Breast epithelium (tissue), 4 donors: ENCODE measurements around the gene PSMB5. TPM values are rescaled to one million over a fixed set of nuclear protein-coding genes. Genes with fewer than 3 reads are reported as not detected.
A peak's percentile ranks its signal among the peaks of the same experiment; 100 is the strongest.

Experiments
- DNase-seq, 2 donors: peaks; one replicate each; pipeline ENCODE4 v3.0.0-alpha.2; 2019; ENCODE audit warnings: low spot score in 2 of 2
- H3K27ac ChIP-seq, 2 donors: fragments of 200-600 bp; sonication (generic) in 1 of 2; one replicate each; pipeline ENCODE4 v1.5.1; 2016 to 2019; ENCODE audit warnings: mild to moderate bottlenecking in 1 of 2
- H3K27me3 ChIP-seq, 2 donors: fragments of 200-600 bp; sonication (generic) in 1 of 2; one replicate each; pipeline versions ENCODE4 v1.5.1 to v1.6.0; 2017 to 2019; ENCODE audit warnings: control low read depth in 1 of 2, mild to moderate bottlenecking in 1 of 2
- H3K36me3 ChIP-seq: fragments of 200-600 bp; one replicate; pipeline ENCODE4 v1.5.1; 2019
- H3K4me1 ChIP-seq, 2 donors: fragments of 200-600 bp; sonication (generic); one replicate each; pipeline ENCODE4 v1.5.1; 2016 to 2019; ENCODE audit warnings: control low read depth in 1 of 2
- H3K4me3 ChIP-seq, 3 donors: fragments of 200-600 bp; sonication (generic); 1 replicate in 2 of 3; 2 replicates in 1 of 3; pipeline ENCODE4 v1.5.1; 2016 to 2019; ENCODE audit warnings: mild to moderate bottlenecking in 3 of 3, moderate library complexity in 2 of 3
- H3K9me3 ChIP-seq, 2 donors: fragments of 200-600 bp; sonication (generic) in 1 of 2; one replicate each; pipeline ENCODE4 v1.5.1; 2016 to 2019; ENCODE audit warnings: control low read depth in 1 of 2
- CTCF ChIP-seq, 3 donors: fragments of 450-650 bp; IDR thresholded peaks; one replicate each; pipeline ENCODE4 v1.5.1; 2016 to 2017; ENCODE audit warnings: antibody characterized with exemption in 3 of 3, mild to moderate bottlenecking in 3 of 3, moderate library complexity in 3 of 3
- POLR2A ChIP-seq: fragments of 450-650 bp; IDR thresholded peaks from one replicate; pipeline ENCODE4 v1.6.1; 2016; ENCODE audit warnings: antibody characterized with exemption, mild to moderate bottlenecking, moderate library complexity
- POLR2AphosphoS5 ChIP-seq, 3 donors: sonication (generic); formaldehyde crosslinking; IDR thresholded peaks; one replicate each; pipeline ENCODE4 v1.6.1; 2017; ENCODE audit warnings: antibody characterized with exemption in 3 of 3
- intact Hi-C: fragments of 100-400 bp; cut with DNase I; formaldehyde crosslinking; loops from one replicate; pipeline ENCODE4 v1.15.1; 2023; ENCODE audit warnings: low total_unique reads
- total RNA-seq, 3 donors: library from RNA; depleted of rRNA; stranded (reverse); fragments of >200 nt; gene quantifications; one replicate each; pipeline ENCODE4 v1.1.0, GENCODE V29; 2016

Gene PSMB5
- total RNA-seq, 3 donors from 2014 or later = 120 to 144 (median 129) TPM

DNA sequence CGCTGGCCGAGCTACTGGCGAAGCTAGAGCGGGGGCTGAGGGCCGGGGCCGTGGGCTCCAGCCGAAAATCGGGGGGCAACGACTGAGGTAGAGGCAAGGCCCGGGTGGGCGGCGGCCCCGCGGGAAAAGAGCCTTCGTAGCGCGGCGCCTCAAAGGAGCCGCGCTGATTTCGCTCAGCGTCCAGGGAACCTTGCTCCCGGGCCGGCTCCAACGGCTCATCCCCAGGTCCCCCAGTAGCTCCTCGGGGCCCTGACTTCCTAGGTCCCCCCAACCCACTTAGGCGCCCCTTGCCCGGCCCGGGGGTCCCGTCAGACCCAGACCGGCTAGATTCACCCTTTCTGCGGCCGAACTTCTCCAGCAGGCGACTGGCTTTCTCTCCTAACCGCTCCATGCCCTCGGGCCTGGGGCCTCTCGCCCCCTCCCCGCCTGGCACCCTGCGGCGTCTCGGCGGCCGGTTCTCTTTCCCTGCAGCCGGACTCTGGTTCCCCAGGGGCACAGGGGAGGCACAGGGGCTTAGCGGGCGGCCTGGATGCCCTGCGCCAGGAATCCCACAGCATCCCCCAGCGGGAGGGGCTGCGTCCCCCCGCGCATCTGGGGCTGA lies 52.7 kb downstream of the PSMB5 start:
- Histone ChIP-seq H3K36me3 (no peaks in the 10 kb centered on the region), H3K27me3 (peaks cover 0 to 3% of the 10 kb centered on the region in 2 donors), H3K27ac (peak overlapping the region; percentile 88 to 90), H3K4me1 (peaks cover 5 to 22% of the 10 kb centered on the region in 2 donors), H3K4me3 (peak overlapping the region; percentile 67 to 96 (median 89)), H3K9me3 (no peaks in the 10 kb centered on the region)
- TF ChIP-seq POLR2AphosphoS5 (IDR thresholded peaks at IDR 0.05) = peak in 1 of 3 donors; percentile 2
- TF ChIP-seq POLR2A = no peak
- intact Hi-C loops = loop anchor here (1.0 kb wide), 1 partner anchor 71 kb away; no protein-coding TSS in a partner anchor
- DNase-seq = no peak

DNA sequence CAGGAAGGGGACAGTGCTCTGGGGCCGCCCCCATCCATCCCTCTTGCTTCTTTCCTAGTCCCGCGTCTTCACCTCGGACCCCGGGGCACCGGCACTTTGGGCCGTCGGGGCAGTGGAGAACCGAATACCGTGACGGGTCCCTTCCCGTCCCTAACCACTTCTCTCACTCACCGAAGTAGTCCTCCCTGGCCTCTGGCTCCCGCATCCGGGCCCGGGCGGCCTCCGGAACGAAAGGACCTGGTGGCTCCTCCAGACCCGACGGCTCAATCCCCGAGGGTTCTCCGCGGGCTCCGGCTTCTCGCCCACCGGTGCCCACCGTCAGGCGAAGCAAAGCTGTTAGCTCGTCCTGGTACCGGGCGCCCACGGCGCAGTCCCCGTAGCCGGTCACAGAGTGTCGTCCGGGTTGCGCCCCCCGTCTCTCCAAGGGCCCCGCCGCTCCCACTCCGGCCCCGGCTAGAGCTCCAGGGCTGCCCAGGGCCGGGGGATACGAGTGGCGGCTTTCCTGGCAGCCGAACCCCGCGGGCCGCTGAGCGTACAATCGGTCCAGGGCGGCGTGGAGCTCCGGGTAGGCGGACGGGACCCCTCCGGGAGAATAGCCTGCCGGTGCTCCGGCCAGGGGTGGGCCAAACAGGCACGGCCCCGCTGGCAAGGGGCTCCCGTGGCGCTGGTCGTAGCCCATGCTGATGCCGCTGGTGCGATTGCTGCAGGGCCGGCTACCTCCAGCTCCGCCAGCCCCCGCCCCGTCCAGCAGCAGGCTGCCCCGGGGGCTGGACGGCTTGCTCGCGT lies 53.4 kb downstream of the PSMB5 start:
- peak overlapping the region; percentile 88 to 90 for H3K27ac ChIP-seq
- H3K27me3 ChIP-seq = peaks cover 0 to 3% of the 10 kb centered on the region in 2 donors
- peaks cover 5 to 24% of the 10 kb centered on the region in 2 donors for H3K4me1 ChIP-seq
- TF ChIP-seq POLR2AphosphoS5 (IDR thresholded peaks at IDR 0.05) = no peak
- TF ChIP-seq CTCF (IDR thresholded peaks at IDR 0.05) = no peak
- H3K4me3 ChIP-seq = peak overlapping the region; percentile 67 to 96 (median 89)
- H3K9me3 ChIP-seq = no peaks in the 10 kb centered on the region
- intact Hi-C loops = loop anchor here (1.0 kb wide), 1 partner anchor 72 kb away; no protein-coding TSS in a partner anchor
- no peak for DNase-seq
- H3K36me3 ChIP-seq = no peaks in the 10 kb centered on the region

GRCh38 chr14:22980672-22981089 lies 54.0 kb downstream of the PSMB5 start:
- peaks cover 0 to 3% of the 10 kb centered on the region in 2 donors for H3K27me3 ChIP-seq
- TF ChIP-seq POLR2A (no peak), POLR2AphosphoS5 (IDR thresholded peaks at IDR 0.05) (no peak), CTCF (IDR thresholded peaks at IDR 0.05) (no peak)
- intact Hi-C loops = loop anchor here (1.0 kb wide), 1 partner anchor 73 kb away; no protein-coding TSS in a partner anchor
- no peaks in the 10 kb centered on the region for H3K9me3 ChIP-seq
- H3K4me1 ChIP-seq = peaks cover 5 to 24% of the 10 kb centered on the region in 2 donors
- H3K27ac ChIP-seq = peak overlapping the region; percentile 88 to 90
- H3K36me3 ChIP-seq = no peaks in the 10 kb centered on the region
- peak overlapping the region; percentile 67 to 96 (median 89) for H3K4me3 ChIP-seq
- peak; percentile 62 to 73 for DNase-seq

DNA sequence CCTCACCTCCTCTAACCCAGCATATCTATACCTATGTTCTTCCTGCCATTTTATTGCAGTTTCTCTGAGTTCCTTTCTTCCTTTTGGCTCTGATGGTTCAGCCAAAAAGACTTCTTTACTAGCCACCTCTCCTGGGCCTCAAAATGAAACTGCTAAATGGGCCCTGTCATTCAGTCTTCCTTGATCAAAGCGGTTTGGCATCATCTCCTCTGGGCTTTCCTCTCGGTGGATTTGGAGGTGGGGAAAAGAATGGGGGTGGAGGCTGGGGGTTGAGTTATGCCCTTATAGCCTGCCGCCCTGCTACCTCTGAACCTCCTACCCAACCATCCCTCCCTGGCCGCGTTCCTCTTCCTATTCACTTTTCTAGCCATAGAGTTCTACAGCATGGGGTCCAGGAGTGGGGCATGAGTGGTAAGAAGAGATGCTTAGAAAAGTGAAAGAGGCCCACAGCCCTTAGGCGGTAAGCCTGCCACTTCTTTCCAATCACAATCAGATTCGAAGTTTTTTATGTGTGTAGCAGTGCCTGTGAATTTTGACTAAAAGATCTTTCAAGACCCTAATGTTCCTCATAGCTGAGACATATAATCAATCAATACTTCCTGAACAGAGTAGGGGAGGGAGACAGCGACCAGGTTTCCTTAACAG lies 54.8 kb downstream of the PSMB5 start:
- peak overlapping the region; percentile 88 to 90 for H3K27ac ChIP-seq
- DNase-seq = no peak
- H3K36me3 ChIP-seq = no peaks in the 10 kb centered on the region
- H3K4me3 ChIP-seq = peak overlapping the region; percentile 67 to 96 (median 89)
- no peak for TF ChIP-seq POLR2AphosphoS5 (IDR thresholded peaks at IDR 0.05)
- TF ChIP-seq POLR2A = no peak
- no peak for TF ChIP-seq CTCF (IDR thresholded peaks at IDR 0.05)
- peaks cover 0 to 3% of the 10 kb centered on the region in 2 donors for H3K27me3 ChIP-seq
- H3K9me3 ChIP-seq = no peaks in the 10 kb centered on the region
- intact Hi-C loops = no loop called here
- peaks cover 5 to 24% of the 10 kb centered on the region in 2 donors for H3K4me1 ChIP-seq

GRCh38 chr14:22978981-22979671 lies 55.6 kb downstream of the PSMB5 start:
- peaks cover 5 to 24% of the 10 kb centered on the region in 2 donors for H3K4me1 ChIP-seq
- H3K27ac ChIP-seq = peak overlapping the region; percentile 88 to 90
- DNase-seq = peak in 1 of 2 donors; percentile 64
- intact Hi-C loops = no loop called here
- H3K4me3 ChIP-seq = peak overlapping the region in 2 of 3 donors; percentile 89 to 96
- no peak for TF ChIP-seq POLR2AphosphoS5 (IDR thresholded peaks at IDR 0.05)
- peaks cover 0 to 3% of the 10 kb centered on the region in 2 donors for H3K27me3 ChIP-seq
- H3K36me3 ChIP-seq = no peaks in the 10 kb centered on the region
- no peaks in the 10 kb centered on the region for H3K9me3 ChIP-seq
